HCT116 (cell line): ENCODE results near the gene NEB. TPM values are rescaled to one million over a fixed set of nuclear protein-coding genes. Genes with fewer than 3 reads are reported as not detected.

Experiments
- ATAC-seq: fragments of 200-7000 bp; cut with Tn5 transposase; 2 replicates; pipeline ENCODE4 v1.9.1; 2020; ENCODE audit warnings: mild to moderate bottlenecking, moderate library complexity
- BruUV-seq: library from RNA; stranded (reverse); fragments of 400-500 nt; replicated peaks from 2 replicates; lab custom pipeline; 2021; lab: Mats Ljungman, UMichigan
- CTCF ChIA-PET: fragments of 300-600 bp; sonication (Branson Sonifier 250); formaldehyde crosslinking; loops from one replicate; lab custom pipeline; 2021; ENCODE audit warnings: antibody characterized with exemption; lab: Charles Lee
- POLR2A ChIA-PET: fragments of 300-600, 350-600 bp; sonication (Branson Sonifier 250); formaldehyde crosslinking; loops from one replicate; lab custom pipeline; 2021; ENCODE audit warnings: antibody characterized with exemption; lab: Charles Lee
- RAD21 ChIA-PET, 2 experiments: fragments of 300-600 bp; sonication (Branson Sonifier 250); formaldehyde crosslinking; loops; one replicate each; lab custom pipeline; 2023; ENCODE audit warnings: low total read pairs in 2 of 2; ENCODE audit not compliant: uncharacterized antibody in 2 of 2, unreplicated experiment in 2 of 2, low non-redundant PET in 1 of 2; lab: Charles Lee
- DNase-seq: peaks from one replicate; pipeline ENCODE4 v3.0.0-alpha.2; 2010; ENCODE audit warnings: low read depth, low spot score
- H2AFZ ChIP-seq: fragments of 200-600 bp; shearing (Covaris generic), sonication (generic); 2 replicates; pipeline ENCODE4 v1.6.1; 2017; ENCODE audit warnings: low read depth, mixed run types, mixed read lengths, antibody characterized with exemption, low read length; ENCODE audit not compliant: poor library complexity, severe bottlenecking
- H3K27ac ChIP-seq: 2 replicates; pipeline ENCODE4 v1.5.1; 2012; ENCODE audit warnings: low read depth, low read length
- H3K27me3 ChIP-seq: fragments of 200-600 bp; sonication (generic); 2 replicates; pipeline ENCODE4 v1.6.1; 2016; ENCODE audit warnings: mixed run types, low read length, mixed read lengths; ENCODE audit not compliant: insufficient read depth
- H3K36me3 ChIP-seq, 2 experiments: fragments of 200-500 bp in 1 of 2; fragments of 200-600 bp in 1 of 2; sonication (Bioruptor generic) in 1 of 2; sonication (generic) in 1 of 2; 2 replicates each; pipeline versions ENCODE4 v1.5.1 to v1.6.1; 2014 to 2016; ENCODE audit warnings: low read length in 2 of 2, inconsistent platforms in 1 of 2, mixed read lengths in 1 of 2, mixed run types in 1 of 2; ENCODE audit not compliant: insufficient read depth in 2 of 2, control insufficient read depth in 1 of 2
- H3K4me1 ChIP-seq, 2 experiments: fragments of 200-600 bp in 1 of 2; sonication (generic) in 1 of 2; 2 replicates each; pipeline versions ENCODE4 v1.5.1 to v1.6.1; 2012 to 2017; ENCODE audit warnings: low read length in 2 of 2, inconsistent platforms in 1 of 2, mild to moderate bottlenecking in 1 of 2, mixed read lengths in 1 of 2, mixed run types in 1 of 2, moderate library complexity in 1 of 2; ENCODE audit not compliant: insufficient read depth in 2 of 2, control insufficient read depth in 1 of 2
- H3K4me2 ChIP-seq: fragments of 200-600 bp; sonication (generic); 2 replicates; pipeline ENCODE4 v1.6.1; 2017; ENCODE audit warnings: mixed run types, low read length, mixed read lengths
- H3K4me3 ChIP-seq, 2 experiments: fragments of 200-600 bp in 1 of 2; sonication (generic) in 1 of 2; replicated peaks in 1 of 2; 2 replicates each; pipeline ENCODE4 v1.5.1; 2011 to 2016; ENCODE audit warnings: low read length in 2 of 2, control low read depth in 1 of 2, low read depth in 1 of 2, mild to moderate bottlenecking in 1 of 2, mixed read lengths in 1 of 2, mixed run types in 1 of 2
- H3K79me2 ChIP-seq: fragments of 200-600 bp; sonication (generic); 2 replicates; pipeline ENCODE4 v1.6.1; 2017; ENCODE audit warnings: mild to moderate bottlenecking, mixed run types, low read length, moderate library complexity, mixed read lengths; ENCODE audit not compliant: insufficient read depth
- H3K9ac ChIP-seq: fragments of 200-600 bp; sonication (generic); 2 replicates; pipeline ENCODE4 v1.6.1; 2016; ENCODE audit warnings: low read length, mixed read lengths
- H3K9me2 ChIP-seq: fragments of 200-600 bp; sonication (generic), shearing (Covaris generic); 2 replicates; pipeline ENCODE4 v1.6.1; 2017; ENCODE audit warnings: mixed run types, mild to moderate bottlenecking, moderate library complexity; ENCODE audit not compliant: insufficient read depth
- H3K9me3 ChIP-seq, 2 experiments: fragments of 200-500 bp in 1 of 2; fragments of 200-600 bp in 1 of 2; sonication (Bioruptor generic) in 1 of 2; sonication (generic) in 1 of 2; 2 replicates each; pipeline ENCODE4 v1.6.1; 2014 to 2017; ENCODE audit warnings: low read length in 2 of 2, mixed read lengths in 2 of 2, inconsistent platforms in 1 of 2, low read depth in 1 of 2, mild to moderate bottlenecking in 1 of 2, mixed run types in 1 of 2, moderate library complexity in 1 of 2; ENCODE audit not compliant: control insufficient read depth in 1 of 2, insufficient read depth in 1 of 2
- H4K20me1 ChIP-seq: fragments of 200-600 bp; sonication (generic), shearing (Covaris generic); 2 replicates; pipeline ENCODE4 v1.6.1; 2017; ENCODE audit warnings: mixed run types, mild to moderate bottlenecking, moderate library complexity; ENCODE audit not compliant: insufficient read depth
- ATF3 ChIP-seq: IDR thresholded peaks from 2 replicates; pipeline ENCODE4 v1.6.1; 2012
- CBX3 ChIP-seq: IDR thresholded peaks from 2 replicates; pipeline ENCODE4 v1.6.1; 2012; ENCODE audit warnings: low read depth
- CEBPB ChIP-seq: IDR thresholded peaks from 2 replicates; pipeline ENCODE4 v1.6.1; 2012; ENCODE audit warnings: low read depth
- EGR1 ChIP-seq: IDR thresholded peaks from 2 replicates; pipeline ENCODE4 v1.6.1; 2012; ENCODE audit warnings: low read depth
- EZH2 ChIP-seq: fragments of 200-600 bp; sonication (generic); IDR thresholded peaks from 2 replicates; pipeline ENCODE4 v1.6.1; 2017; ENCODE audit warnings: antibody characterized with exemption, mixed run types
- EZH2phosphoT487 ChIP-seq: fragments of 200-600 bp; IDR thresholded peaks from 2 replicates; pipeline ENCODE4 v1.6.1; 2018; ENCODE audit warnings: antibody characterized with exemption, borderline replicate concordance
- FOSL1 ChIP-seq: IDR thresholded peaks from 2 replicates; pipeline ENCODE4 v1.6.1; 2012; ENCODE audit warnings: low read depth
- JUND ChIP-seq: IDR thresholded peaks from 2 replicates; pipeline ENCODE4 v1.6.1; 2012
- MAX ChIP-seq: IDR thresholded peaks from 2 replicates; pipeline ENCODE4 v1.6.1; 2012
- POLR2A ChIP-seq: IDR thresholded peaks from 2 replicates; pipeline ENCODE4 v1.7.0; 2011; ENCODE audit warnings: borderline replicate concordance; ENCODE audit not compliant: insufficient read depth, insufficient read length; ENCODE audit errors: extremely low read depth
- POLR2AphosphoS5 ChIP-seq: IDR thresholded peaks from 2 replicates; pipeline ENCODE4 v1.6.1; 2011; ENCODE audit warnings: mild to moderate bottlenecking, low read depth, low read length, moderate library complexity
- REST ChIP-seq: IDR thresholded peaks from 2 replicates; pipeline ENCODE4 v1.6.1; 2012; ENCODE audit warnings: low read depth
- SIN3A ChIP-seq: IDR thresholded peaks from 2 replicates; pipeline ENCODE4 v1.6.1; 2012; ENCODE audit warnings: low read depth
- SP1 ChIP-seq: IDR thresholded peaks from 2 replicates; pipeline ENCODE4 v1.6.1; 2012; ENCODE audit warnings: low read depth
- SRF ChIP-seq: IDR thresholded peaks from 2 replicates; pipeline ENCODE4 v1.6.1; 2012; ENCODE audit warnings: low read depth
- TCF7L2 ChIP-seq: IDR thresholded peaks from 2 replicates; pipeline ENCODE4 v1.7.0; 2011; ENCODE audit warnings: borderline replicate concordance, inconsistent platforms; ENCODE audit not compliant: insufficient read depth, insufficient read length; ENCODE audit errors: extremely low read depth
- YY1 ChIP-seq: IDR thresholded peaks from 2 replicates; pipeline ENCODE4 v1.6.1; 2011; ENCODE audit warnings: low read length, low read depth, moderate library complexity, mild to moderate bottlenecking; ENCODE audit not compliant: insufficient replicate concordance; ENCODE audit errors: extremely low read depth
- ZBTB33 ChIP-seq: IDR thresholded peaks from 2 replicates; pipeline ENCODE4 v1.6.1; 2011; ENCODE audit warnings: mild to moderate bottlenecking, low read length, moderate library complexity; ENCODE audit not compliant: insufficient replicate concordance; ENCODE audit errors: extremely low read depth
- ZFX ChIP-seq: fragments of 450-650 bp; IDR thresholded peaks from 2 replicates; pipeline ENCODE4 v1.6.1; 2017
- ZNF274 ChIP-seq: fragments of 200-500 bp; sonication (Bioruptor generic); IDR thresholded peaks from 2 replicates; pipeline ENCODE4 v1.6.1; 2014; ENCODE audit warnings: mild to moderate bottlenecking, low read depth, low read length, inconsistent platforms
- intact Hi-C: fragments of 100-400 bp; cut with micrococcal nuclease; formaldehyde crosslinking; loops from 2 replicates; pipeline ENCODE4 v1.10.0; 2022
- total RNA-seq: library from RNA; stranded (reverse); gene quantifications from one replicate; pipeline ENCODE4 v1.2.1, GENCODE V29; 2021; ENCODE audit not compliant: unreplicated experiment

NEB gene
- total RNA-seq, 1 experiment from 2014 or later: 0.34 TPM

GRCh38 chr2:151762694-151763093 lies 28.4 kb upstream of the NEB start:
- H3K4me3 ChIP-seq: no peak overlapping the region
- TF ChIP-seq EZH2: no peak
- TF ChIP-seq SIN3A: no peak
- TF ChIP-seq YY1: no peak
- no peak for TF ChIP-seq ZBTB33
- no peak for TF ChIP-seq EGR1
- TF ChIP-seq FOSL1: no peak
- no peak for TF ChIP-seq ATF3
- no peak for TF ChIP-seq MAX
- no peak for TF ChIP-seq POLR2A
- no peak for TF ChIP-seq EZH2phosphoT487
- no peak for TF ChIP-seq CEBPB
- no peak for TF ChIP-seq POLR2AphosphoS5
- no peak for TF ChIP-seq ZNF274
- no peak for TF ChIP-seq TCF7L2
- TF ChIP-seq JUND: no peak
- TF ChIP-seq ZFX: no peak
- no peak for TF ChIP-seq SP1
- TF ChIP-seq CBX3: no peak
- no peak for TF ChIP-seq REST
- TF ChIP-seq SRF: no peak
- DNase-seq: no peak
- H3K4me1 ChIP-seq: peaks cover 0 to 7% of the 10 kb centered on the region in 2 experiments; a peak in 2 of 4 replicates
- no peak overlapping the region for H3K4me2 ChIP-seq
- intact Hi-C loops: no loop called here
- POLR2A ChIA-PET: no interaction called here
- H2AFZ ChIP-seq: no peak overlapping the region
- no peaks in the 10 kb centered on the region for H4K20me1 ChIP-seq
- no TSS peak for BruUV-seq
- RAD21 ChIA-PET: no interaction called here
- no peaks in the 10 kb centered on the region for H3K9me3 ChIP-seq
- no peaks in the 10 kb centered on the region for H3K27me3 ChIP-seq
- CTCF ChIA-PET: no interaction called here
- no peaks in the 10 kb centered on the region for H3K36me3 ChIP-seq
- ATAC-seq: no peak
- no peaks in the 10 kb centered on the region for H3K9me2 ChIP-seq
- H3K79me2 ChIP-seq: no peaks in the 10 kb centered on the region
- H3K27ac ChIP-seq: no peak overlapping the region
- H3K9ac ChIP-seq: no peak overlapping the region
